SK-N-SH (cell line): Measurements from ENCODE around the gene PLCG1. TPM values are rescaled to one million over a fixed set of nuclear protein-coding genes. Genes with fewer than 3 reads are reported as not detected.

Source experiments
- CTCF ChIA-PET: fragments of 300-600, 350-600 bp; formaldehyde crosslinking; extraction: SDS; loops from one replicate; lab custom pipeline; 2021; lab: Yijun Ruan, JAX
- POLR2A ChIA-PET: fragments of 350-600 bp; sonication (Branson Sonifier 250); formaldehyde crosslinking; extraction: SDS; loops from one replicate; lab custom pipeline; 2020; ENCODE audit warnings: antibody characterized with exemption, inconsistent platforms; lab: Yijun Ruan, JAX
- DNase-seq: peaks from one replicate; pipeline ENCODE4 v3.0.0; 2012
- H2AFZ ChIP-seq: fragments of 200-600 bp; sonication (generic); 2 replicates; pipeline ENCODE4 v1.8.1; 2016; ENCODE audit warnings: antibody characterized with exemption, mild to moderate bottlenecking, low read depth
- H3F3A ChIP-seq: fragments of 200-600 bp; sonication (generic); replicated peaks from 2 replicates; pipeline ENCODE3; 2016; ENCODE audit warnings: antibody characterized with exemption, mild to moderate bottlenecking; ENCODE audit not compliant: insufficient read depth
- H3K27ac ChIP-seq, 2 experiments: fragments of 200-500 bp in 1 of 2; fragments of 200-600 bp in 1 of 2; sonication (Bioruptor generic) in 1 of 2; sonication (generic), shearing (Covaris generic) in 1 of 2; 2 replicates each; pipeline versions ENCODE4 v1.5.1 to v1.6.1; 2014 to 2016; ENCODE audit warnings: low read depth in 2 of 2, inconsistent platforms in 1 of 2, low read length in 1 of 2, mild to moderate bottlenecking in 1 of 2, mixed read lengths in 1 of 2
- H3K27me3 ChIP-seq: fragments of 200-600 bp; sonication (generic), shearing (Covaris generic); 2 replicates; pipeline ENCODE4 v1.6.1; 2016; ENCODE audit warnings: mixed run types; ENCODE audit not compliant: insufficient read depth
- H3K36me3 ChIP-seq, 2 experiments: fragments of 200-500 bp in 1 of 2; fragments of 200-600 bp in 1 of 2; sonication (Bioruptor generic) in 1 of 2; sonication (generic) in 1 of 2; replicated peaks in 1 of 2; 2 replicates each; pipeline versions ENCODE3 to v1.5.1; 2014 to 2016; ENCODE audit warnings: low read length in 1 of 2, mild to moderate bottlenecking in 1 of 2; ENCODE audit not compliant: insufficient read depth in 2 of 2, control insufficient read depth in 1 of 2
- H3K4me1 ChIP-seq, 2 experiments: fragments of 200-500 bp in 1 of 2; fragments of 200-600 bp in 1 of 2; sonication (Bioruptor generic) in 1 of 2; sonication (generic), shearing (Covaris generic) in 1 of 2; 2 replicates each; pipeline versions ENCODE4 v1.5.1 to v1.6.1; 2014 to 2016; ENCODE audit warnings: low read depth in 1 of 2, low read length in 1 of 2, mixed run types in 1 of 2; ENCODE audit not compliant: insufficient read depth in 2 of 2, control insufficient read depth in 1 of 2
- H3K4me2 ChIP-seq: fragments of 200-600 bp; sonication (generic), shearing (Covaris generic); 2 replicates; pipeline ENCODE4 v1.6.1; 2017; ENCODE audit warnings: mixed run types
- H3K4me3 ChIP-seq, 2 experiments: fragments of 200-500 bp in 1 of 2; fragments of 200-600 bp in 1 of 2; sonication (Bioruptor generic) in 1 of 2; sonication (generic), shearing (Covaris generic) in 1 of 2; 2 replicates each; pipeline versions ENCODE4 v1.5.1 to v1.8.1; 2014 to 2016; ENCODE audit warnings: low read depth in 2 of 2, inconsistent platforms in 1 of 2, low read length in 1 of 2, mild to moderate bottlenecking in 1 of 2, mixed read lengths in 1 of 2, moderate library complexity in 1 of 2
- H3K79me2 ChIP-seq: fragments of 200-600 bp; sonication (generic); 2 replicates; pipeline ENCODE4 v1.8.1; 2017; ENCODE audit warnings: mild to moderate bottlenecking; ENCODE audit not compliant: insufficient read depth
- H3K9ac ChIP-seq: fragments of 200-600 bp; sonication (generic); 2 replicates; pipeline ENCODE4 v1.6.1; 2017; ENCODE audit warnings: mixed run types
- H3K9me2 ChIP-seq: fragments of 200-600 bp; sonication (generic); 2 replicates; pipeline ENCODE4 v1.6.1; 2017; ENCODE audit warnings: mixed run types
- H3K9me3 ChIP-seq: fragments of 200-600 bp; sonication (generic); 2 replicates; pipeline ENCODE4 v1.6.1; 2017; ENCODE audit warnings: mixed run types, mild to moderate bottlenecking, moderate library complexity
- H4K20me1 ChIP-seq: fragments of 200-600 bp; sonication (generic); 2 replicates; pipeline ENCODE4 v1.6.1; 2017; ENCODE audit warnings: mild to moderate bottlenecking, mixed run types; ENCODE audit not compliant: insufficient read depth
- CTCF ChIP-seq: fragments of 200-600 bp; sonication (generic); IDR thresholded peaks from 2 replicates; pipeline ENCODE4 v1.6.1; 2017; ENCODE audit warnings: antibody characterized with exemption, mild to moderate bottlenecking, moderate library complexity
- EP300 ChIP-seq, 2 experiments: IDR thresholded peaks; 2 replicates each; pipeline versions ENCODE4 v1.4.0 to v1.6.1; 2012; ENCODE audit warnings: borderline replicate concordance in 1 of 2, low read depth in 1 of 2, low read length in 1 of 2
- FOXM1 ChIP-seq: IDR thresholded peaks from 2 replicates; pipeline ENCODE4 v1.4.0; 2012; ENCODE audit warnings: low read depth, mild to moderate bottlenecking
- GABPA ChIP-seq: IDR thresholded peaks from 2 replicates; pipeline ENCODE4 v1.4.0; 2012; ENCODE audit warnings: low read depth, mild to moderate bottlenecking
- JUND ChIP-seq: IDR thresholded peaks from 2 replicates; pipeline ENCODE4 v1.4.0; 2012
- MEF2A ChIP-seq: IDR thresholded peaks from 2 replicates; pipeline ENCODE4 v1.4.0; 2012; ENCODE audit warnings: low read depth, borderline replicate concordance
- MXI1 ChIP-seq: IDR thresholded peaks from 2 replicates; pipeline ENCODE4 v1.6.1; 2012; ENCODE audit warnings: mild to moderate bottlenecking, low read depth, low read length, improper control_type of control experiment
- PBX3 ChIP-seq: IDR thresholded peaks from 2 replicates; pipeline ENCODE4; 2012
- POLR2AphosphoS5 ChIP-seq: IDR thresholded peaks from 2 replicates; pipeline ENCODE4 v1.6.1; 2012; ENCODE audit warnings: low read depth, low read length
- RAD21 ChIP-seq: IDR thresholded peaks from 2 replicates; pipeline ENCODE4 v1.6.1; 2012; ENCODE audit warnings: mild to moderate bottlenecking, low read length
- RCOR1 ChIP-seq: fragments of 150-350 bp; IDR thresholded peaks from 2 replicates; pipeline ENCODE4 v1.6.1; 2017; ENCODE audit warnings: antibody characterized with exemption, low read length
- REST ChIP-seq: IDR thresholded peaks from 2 replicates; pipeline ENCODE4 v1.6.1; 2012; ENCODE audit warnings: mild to moderate bottlenecking, low read depth, low read length, moderate library complexity
- SIN3A ChIP-seq: IDR thresholded peaks from 2 replicates; pipeline ENCODE4 v1.6.1; 2012; ENCODE audit warnings: low read depth, mild to moderate bottlenecking, low read length, moderate library complexity, borderline replicate concordance
- ZBTB33 ChIP-seq: IDR thresholded peaks from 2 replicates; pipeline ENCODE4 v1.4.0; 2012; ENCODE audit warnings: low read depth, borderline replicate concordance
- WGBS: methylation state at CpG from one replicate; pipeline ENCODE4 v1.1.6; 2017; ENCODE audit warnings: low lambda C conversion rate; 5-methylcytosine and 5-hydroxymethylcytosine counted together
- polyA plus RNA-seq, 3 experiments: library from polyadenylated mRNA; depleted of rRNA; stranded (reverse); fragments of >200 nt; gene quantifications; 2 replicates each; pipeline ENCODE4 v1.2.3, GENCODE V29; 2012

Gene PLCG1
- polyA plus RNA-seq, 1 of the 3 experiments (the other 2 are of a cell fraction): 81.4 TPM

- Histone ChIP-seq H3K27ac (no peak overlapping the region), H3K9me3 (no peaks in the 10 kb centered on the region), H2AFZ (no peak overlapping the region)
- DNase-seq: no peak
- CTCF ChIA-PET: interaction anchor here (1.2 to 1.4 kb wide), 2 partner anchors 9 to 27 kb away, joined by 3 to 10 read pairs; no protein-coding TSS in a partner anchor
- TF ChIP-seq MXI1 (no peak), MEF2A (no peak), RAD21 (no peak), FOXM1 (no peak), REST (no peak), CTCF (no peak), RCOR1 (no peak), GABPA (no peak), EP300 (IDR thresholded peaks at IDR 0.05; ENCODE audit: borderline replicate concordance in 1 of 2, low read depth in 1 of 2, low read length in 1 of 2) (no peak), SIN3A (no peak), ZBTB33 (no peak), POLR2AphosphoS5 (no peak), JUND (no peak), PBX3 (no peak)
- TF ChIP-seq, all 33 proteins: peak for 0
- H3K4me1 ChIP-seq: peaks cover 20 to 21% of the 10 kb centered on the region in 2 experiments
- H3F3A ChIP-seq: peaks cover 12% of the 10 kb centered on the region
- no peak overlapping the region for H3K4me3 ChIP-seq
- H3K36me3 ChIP-seq: peaks cover 12 to 18% of the 10 kb centered on the region in 2 experiments
- WGBS: no CpG with 5 or more reads among the region's 3 CpGs
- H3K27me3 ChIP-seq: no peaks in the 10 kb centered on the region
- no peak overlapping the region for H3K9ac ChIP-seq
- no peaks in the 10 kb centered on the region for H3K9me2 ChIP-seq
- H3K79me2 ChIP-seq: 0 out of 2 replicates have a peak, but pooled peaks cover 12% of the 10 kb centered on the region
- POLR2A ChIA-PET: no interaction called here
- no peaks in the 10 kb centered on the region for H4K20me1 ChIP-seq
- no peak overlapping the region for H3K4me2 ChIP-seq
Measured at GRCh38 chr20:41181567-41181966, 44.2 kb downstream of the PLCG1 start.
